ENCODE data around the gene PHACTR3.

PHACTR3 gene

DNA sequence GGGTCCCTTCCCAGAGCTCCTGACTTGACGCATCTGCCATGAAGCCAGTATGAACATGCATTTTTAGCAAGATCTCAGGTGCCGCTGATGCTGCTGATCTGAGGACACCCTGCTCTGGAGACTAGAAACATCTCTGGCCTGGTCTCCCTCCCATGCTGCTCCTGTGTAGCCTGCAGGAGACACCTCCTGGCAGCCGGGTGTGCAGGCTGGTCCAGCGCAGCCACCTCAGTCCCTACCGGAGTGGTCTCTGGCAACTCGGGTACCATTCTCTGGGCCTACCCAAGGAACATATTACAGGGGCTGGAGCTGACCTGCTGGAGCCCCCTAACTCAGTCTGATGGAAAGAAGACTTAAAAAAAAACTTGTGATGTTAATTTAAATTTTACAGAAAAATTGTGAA, 20.1 kb downstream of the PHACTR3 start:
- DNase-seq: no peak

DNA sequence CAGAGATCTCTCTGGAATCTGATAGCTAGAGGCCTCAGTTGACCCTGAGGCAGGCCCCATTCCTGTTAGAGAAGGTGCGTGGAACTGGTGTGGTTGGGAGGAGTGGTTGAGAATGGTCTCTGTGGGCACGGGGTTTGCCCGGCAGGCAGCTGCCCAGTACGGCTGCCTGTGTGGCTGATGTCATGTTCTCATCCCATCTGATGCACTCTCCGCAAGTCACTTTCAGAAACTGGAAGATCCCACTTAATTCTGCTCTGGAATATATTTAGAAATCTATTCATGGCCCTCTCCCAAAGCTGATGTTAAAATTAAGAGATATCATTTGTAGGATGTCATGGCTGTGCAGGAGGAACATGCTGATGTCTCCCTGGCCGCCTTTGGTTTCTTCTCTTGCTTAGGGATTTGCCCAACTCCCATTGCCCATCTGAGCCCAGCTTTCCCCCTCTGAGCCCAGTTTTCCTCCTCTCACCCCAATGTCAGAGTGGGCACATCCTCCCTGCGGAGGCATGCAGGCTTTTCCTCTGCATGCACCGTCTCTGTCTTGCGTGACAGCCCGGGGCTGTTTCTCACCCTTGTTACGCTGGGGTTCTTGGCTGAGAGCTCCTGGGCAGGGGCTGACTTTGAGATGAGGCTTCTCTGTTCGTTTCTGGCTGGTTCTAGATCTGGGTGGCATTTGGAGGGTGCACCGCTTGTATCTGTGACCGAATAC, 21.0 kb downstream of the PHACTR3 start:
- DNase-seq: no peak

DNA sequence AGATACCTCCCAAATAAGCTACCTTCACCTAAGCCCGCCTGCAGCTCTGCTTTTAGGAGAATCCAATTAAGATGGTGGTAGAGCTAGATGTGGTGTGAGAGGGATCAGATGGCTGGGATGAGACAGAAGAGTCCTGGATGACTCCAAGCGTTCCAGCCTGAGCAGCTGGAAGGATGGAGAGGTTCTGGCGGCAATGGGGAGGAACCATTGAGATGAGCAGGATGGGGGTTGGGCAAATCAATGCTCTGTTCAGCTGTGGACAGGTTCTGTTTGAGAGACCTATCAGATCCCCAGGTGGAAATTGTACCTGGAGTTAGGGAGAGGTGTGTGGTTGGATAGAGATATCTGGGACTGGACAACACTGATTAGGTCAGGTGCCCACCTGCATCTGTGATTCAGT, 23.0 kb downstream of the PHACTR3 start:
- no peak for DNase-seq

DNA sequence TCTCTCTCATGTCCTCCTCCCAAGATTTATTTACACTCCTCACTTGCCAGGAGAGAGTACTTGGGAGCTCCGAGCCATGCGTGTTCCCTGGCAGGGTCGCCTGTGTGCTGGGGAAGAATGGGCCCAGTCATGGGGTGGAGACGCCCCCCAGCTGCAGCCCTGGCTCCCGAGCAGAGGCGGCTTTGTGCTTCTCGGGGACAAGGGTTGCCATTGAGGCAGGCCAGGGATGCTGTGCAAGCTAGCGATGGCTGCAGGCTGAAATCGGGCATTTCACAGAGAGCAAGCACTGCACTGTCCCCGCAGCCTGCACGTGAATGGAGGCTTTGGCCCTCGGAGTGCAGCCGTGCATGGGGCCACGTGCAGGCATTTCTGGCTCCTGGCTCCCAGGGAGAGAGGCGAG, 23.8 kb downstream of the PHACTR3 start:
- DNase-seq: no peak

DNA sequence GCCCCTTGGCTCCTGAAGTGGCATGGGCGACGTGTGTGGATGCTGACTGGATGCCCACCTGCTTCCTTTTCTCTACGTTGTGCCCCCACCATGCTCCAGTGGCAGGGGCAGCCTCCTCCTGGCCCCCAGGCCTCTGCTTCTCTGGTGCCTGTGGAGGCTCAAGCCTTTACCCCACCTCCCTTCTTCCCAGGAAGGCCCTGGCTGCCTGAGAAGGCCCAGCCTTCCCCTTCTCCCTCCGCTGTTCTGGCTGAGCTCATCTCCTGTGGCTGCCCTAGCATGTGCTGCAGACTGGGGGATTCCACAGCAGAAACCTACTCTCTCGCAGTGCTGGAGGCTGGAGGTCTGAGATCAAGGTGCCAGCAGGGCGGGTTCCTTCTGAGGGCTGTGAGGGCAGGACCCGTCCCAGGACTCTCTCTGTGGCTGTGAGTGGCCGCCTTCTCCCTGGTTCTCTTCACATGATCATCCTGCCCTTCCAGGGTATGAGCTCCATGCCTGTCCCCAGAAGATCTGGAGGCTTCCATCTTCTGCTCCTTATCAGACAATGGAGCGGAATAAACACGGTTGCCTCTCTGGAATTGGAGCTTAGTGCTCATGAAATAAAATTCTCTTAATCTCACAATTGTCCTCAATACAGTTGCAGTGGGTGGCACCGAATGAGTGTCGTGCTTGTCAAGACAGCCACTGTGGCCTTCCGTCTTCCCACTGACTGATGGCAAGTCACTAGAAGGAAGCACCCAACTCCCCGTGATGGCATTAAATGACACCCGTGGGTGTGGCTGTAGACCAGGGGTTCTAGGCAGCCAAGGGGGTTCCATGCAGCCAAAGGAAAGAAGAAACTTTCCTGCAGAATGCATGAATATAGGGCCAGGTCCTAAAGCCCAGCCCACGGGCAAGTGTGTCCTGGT, 25.1 kb downstream of the PHACTR3 start:
- DNase-seq: no peak

DNA sequence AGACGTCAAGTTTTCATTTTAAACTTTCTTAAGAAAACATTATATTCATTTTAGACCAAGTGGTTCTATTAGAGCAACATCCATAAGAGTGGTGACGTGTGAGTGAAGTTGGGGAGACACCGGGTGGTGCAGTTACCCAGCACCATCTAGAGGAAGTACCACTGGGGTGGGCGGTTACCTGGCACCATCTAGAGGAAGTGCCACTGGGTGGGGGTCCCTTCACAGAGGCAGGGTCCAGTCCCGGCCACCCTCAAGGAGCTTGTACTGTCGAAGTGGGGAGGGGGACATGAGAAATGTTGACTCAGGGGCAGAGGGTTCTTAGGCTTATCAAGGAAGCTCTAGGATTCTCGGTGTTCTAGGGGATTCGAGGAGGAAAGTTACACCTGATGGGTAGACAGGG, 26.2 kb downstream of the PHACTR3 start:
- DNase-seq: no peak

DNA sequence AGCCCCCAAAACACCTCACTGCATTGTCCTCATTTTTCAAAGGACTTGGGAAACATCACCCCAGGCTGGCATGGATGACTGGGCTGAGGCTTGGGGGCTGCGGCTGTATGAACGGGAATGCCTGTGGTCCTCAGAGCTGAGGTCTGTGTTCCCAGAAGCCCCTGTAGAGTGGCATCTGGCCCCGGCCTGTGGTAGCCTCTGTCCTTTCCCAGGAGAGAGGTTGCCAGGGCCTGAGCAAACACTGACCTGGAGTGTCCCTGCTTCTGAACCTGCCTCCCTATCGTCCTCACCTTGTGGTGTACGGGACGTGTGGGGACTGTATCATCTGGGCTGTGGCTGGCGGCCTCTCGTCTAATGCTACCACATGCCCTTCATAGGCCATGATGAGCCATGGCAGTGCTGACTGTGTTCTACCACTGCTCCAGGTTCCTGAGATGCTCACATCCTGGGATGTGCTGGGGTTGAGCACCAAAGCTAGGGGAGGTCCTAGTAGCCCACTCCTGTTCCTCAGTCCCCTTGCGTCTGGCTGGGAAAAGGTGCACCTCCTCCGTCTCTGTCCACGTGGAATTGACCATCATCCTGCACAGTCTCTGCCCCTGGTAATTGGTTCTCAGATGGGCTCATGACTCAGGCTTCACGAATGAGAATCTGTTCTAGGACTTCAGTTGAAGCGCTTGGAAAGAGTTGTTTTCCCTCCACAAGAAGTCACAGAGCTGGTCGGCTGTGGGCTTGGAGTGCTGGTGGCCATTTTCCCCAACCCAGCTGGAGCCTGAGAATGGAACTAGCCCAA, 27.6 kb downstream of the PHACTR3 start:
- no peak for DNase-seq

DNA sequence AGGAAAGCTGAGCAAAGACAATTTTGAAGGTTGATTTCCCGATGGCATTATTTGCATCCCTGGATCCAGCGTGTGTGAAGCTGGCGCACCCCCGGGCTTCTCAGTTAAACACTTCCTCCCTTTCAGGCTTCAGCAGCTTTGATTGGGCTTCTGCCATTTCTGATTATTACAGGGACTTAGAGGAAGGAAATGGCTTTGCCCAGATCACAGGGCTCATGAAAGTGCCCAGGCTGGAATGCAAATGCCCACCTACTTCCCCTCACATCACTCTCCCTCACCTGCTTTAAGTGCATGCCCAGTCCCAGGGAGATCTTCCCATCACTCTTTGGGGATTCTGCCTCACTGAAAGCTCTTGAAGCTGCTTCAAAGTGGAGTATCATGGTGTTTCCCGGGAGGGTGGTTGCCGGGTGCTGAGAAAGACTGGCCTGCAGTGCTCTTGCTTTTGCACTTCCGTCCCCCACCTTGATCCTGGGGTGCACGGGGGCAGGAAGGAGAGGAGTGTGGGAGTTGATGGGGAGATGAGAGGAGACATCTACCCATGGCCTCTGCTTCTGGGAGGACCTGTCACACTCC, 28.3 kb downstream of the PHACTR3 start:
- DNase-seq: no peak

DNA sequence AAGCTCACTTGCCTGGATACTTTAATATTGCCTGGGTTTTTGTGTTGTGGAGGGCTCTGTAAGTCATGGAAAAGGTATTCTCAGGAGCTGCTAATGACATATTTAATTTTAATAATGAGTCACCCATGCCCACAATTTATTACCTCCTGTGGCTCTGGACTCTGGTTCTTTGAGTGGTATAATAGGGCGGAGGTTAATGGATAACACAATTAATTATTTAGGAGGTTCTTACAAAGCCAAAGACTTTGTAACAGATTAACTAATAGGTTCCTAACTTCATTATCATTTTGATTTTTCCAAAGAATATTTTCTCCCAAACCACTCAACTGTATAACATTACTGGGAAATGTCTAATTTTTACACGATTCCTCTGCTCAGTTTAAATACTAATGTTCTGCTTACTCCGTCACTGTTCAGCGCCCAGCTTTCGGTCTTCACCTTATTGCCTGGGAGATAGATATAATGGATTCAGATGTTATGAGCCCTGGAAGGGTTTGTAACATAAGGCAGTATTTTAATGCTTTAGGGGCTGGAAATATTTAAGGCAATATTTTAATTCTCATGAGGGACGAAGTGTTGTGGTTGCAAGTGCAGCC, 29.4 kb downstream of the PHACTR3 start:
- no peak for DNase-seq

DNA sequence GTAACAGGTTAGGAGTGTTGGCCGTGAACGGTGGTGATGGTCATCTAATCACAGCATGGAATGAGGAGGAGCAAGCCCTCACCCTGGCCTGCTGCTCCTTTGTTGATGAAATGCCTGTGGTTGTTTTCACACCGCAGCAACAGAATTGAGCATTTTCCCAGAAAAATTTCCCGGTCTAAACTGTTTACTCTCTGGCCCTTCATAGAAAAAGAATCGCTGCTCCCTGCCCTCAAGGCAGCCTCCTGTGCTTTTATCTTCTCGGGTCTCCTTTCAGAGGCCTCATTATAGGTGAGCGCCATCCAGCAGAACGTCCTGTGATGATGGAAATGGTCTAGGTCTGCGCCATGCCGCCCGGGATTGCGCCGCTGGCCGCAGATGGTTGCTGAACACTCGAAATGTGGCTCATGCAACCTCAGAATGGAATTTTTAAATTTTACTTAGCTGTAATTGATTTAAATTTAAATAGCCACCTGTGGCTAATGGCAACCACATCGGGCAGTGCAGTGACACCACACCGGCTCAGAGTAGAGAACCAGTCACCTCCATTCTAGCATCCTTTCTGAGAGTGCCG, 30.2 kb downstream of the PHACTR3 start:
- no peak for DNase-seq

DNA sequence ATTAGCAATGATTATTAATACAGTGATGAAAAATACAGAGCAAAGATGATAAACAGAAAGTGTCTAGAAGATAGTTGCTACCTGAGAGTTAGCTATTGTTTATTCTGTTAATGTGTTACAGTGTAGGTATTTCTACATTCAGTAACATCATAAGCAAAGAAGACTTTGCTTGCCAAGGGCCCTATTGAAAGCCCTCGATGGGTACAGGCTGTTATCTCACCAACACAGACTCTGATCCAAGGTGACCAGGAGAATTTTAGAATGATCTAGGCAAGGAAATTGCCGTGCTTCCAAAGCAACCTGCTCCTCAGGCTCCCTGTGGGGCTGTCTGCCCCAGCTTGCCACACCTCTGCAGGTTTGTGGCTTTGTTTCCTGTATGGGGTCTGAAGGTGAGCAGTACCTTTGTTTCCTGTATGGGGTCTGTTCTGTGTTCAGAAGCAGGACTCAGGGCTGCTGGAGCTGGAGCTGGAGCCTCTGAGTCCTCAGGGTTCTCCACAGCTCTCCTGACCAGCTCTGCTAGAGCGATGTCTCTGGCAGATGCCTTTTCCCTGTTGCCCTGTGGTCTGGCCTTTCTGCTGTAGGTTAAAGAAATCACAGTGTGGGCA, 32.5 kb downstream of the PHACTR3 start:
- DNase-seq: no peak

DNA sequence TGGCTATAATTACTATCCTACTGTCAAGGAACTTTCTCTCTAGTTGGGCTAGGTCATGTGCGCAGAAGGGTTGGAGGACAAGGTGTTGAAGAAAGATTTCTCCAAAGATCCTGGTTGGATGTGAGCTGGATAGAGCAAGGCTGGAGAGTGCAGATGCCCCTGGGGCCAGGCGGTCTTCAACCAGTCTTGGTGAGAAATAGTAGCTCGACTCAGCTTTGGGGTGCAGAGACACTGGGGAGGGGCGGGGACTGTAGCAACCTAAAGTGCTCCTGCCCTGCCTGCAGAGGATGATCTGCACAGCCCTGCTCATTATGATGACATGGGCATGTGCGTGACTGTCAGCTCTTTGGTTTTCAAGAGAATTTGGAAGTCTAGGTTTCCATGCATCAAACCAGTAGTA, 35.9 kb downstream of the PHACTR3 start:
- no peak for DNase-seq

DNA sequence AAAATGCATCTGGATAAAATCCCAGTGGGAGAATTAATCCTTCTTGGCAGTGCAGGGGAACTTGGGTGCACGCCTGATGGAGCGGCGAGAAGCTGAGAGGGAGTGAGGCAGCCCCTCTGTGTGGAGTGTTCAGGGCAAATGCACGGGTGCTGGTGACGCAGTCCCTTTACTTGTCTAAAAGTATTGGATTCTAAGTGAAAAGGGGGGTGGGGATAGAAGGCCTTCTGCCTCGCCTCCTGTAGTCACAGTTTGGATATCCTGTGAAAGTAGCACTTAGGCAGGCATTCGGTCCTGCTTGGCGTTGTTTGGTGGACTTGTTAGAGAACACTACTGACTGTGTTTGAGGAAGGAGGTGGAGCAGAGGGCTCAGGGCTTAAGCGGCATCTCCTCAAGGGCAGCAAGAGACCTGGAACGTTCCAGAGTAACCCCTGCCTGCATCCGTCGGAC, 39.3 kb downstream of the PHACTR3 start:
- DNase-seq: no peak

DNA sequence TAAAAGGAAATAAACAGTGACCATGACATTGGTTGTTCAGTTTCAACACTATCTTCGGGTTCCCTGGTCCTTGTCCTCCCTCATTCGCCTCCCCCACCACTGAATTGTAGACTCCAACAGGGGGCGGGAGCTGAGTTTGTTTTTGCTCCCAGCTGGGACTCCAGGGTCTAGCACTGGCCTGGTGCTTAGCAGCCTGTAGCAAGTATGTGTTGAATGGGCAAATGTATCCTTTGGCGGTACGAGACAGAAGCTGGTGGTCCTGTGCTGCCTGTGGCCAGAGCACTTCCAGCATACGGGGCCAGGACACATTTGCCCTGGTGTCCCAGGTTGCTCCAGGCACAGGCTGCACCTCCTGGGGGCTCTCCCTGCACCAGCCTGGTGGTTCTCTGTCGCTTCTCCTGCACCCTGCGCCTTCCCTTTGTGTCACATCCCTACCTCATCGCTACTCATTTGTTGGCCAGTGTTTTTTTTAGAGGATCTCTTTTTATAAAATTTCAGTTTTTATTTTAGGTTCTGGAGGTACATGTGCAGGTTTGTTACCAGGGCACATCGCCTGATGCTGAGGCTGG, 40.1 kb downstream of the PHACTR3 start:
- DNase-seq: no peak

DNA sequence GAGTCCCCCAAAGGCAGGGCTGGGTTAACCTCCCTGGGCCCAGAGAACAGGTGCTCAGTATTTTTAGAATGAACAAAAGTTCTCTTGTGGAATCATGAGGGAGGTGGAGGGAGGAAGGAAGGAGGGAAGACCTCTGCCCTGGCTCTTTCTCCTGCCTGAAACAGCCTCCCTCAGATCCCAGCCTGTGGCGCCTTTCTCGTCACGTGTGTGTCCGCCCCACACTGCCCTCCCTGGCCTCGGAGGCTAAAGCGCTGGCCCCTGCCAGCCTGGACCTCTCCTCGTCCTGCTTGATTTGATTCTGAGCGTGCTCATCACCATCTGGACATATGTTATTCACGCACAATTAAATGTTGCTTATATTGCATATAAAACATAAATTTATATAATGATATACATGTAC, 40.9 kb downstream of the PHACTR3 start:
- DNase-seq: no peak

DNA sequence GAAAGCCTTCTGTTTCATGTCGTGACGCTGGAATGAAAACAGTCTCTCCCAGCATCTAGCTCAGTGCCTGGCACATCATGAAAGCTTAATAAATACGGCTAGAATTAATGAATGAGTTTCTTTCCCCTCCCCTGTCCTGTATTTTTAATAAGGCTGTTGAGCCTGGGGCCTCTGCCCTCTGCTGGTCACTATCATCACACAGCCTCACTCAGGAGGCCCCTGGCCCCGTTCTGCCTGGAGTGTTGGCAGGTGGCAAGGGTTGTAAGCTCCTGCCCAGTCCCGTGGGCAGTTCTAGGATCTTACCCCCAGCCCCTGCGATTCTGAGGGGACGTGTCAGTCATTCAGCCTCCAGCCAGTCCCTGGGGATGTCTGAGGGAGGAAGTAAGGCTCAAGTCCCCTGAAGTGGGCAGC, 41.4 kb downstream of the PHACTR3 start:
- no peak for DNase-seq

DNA sequence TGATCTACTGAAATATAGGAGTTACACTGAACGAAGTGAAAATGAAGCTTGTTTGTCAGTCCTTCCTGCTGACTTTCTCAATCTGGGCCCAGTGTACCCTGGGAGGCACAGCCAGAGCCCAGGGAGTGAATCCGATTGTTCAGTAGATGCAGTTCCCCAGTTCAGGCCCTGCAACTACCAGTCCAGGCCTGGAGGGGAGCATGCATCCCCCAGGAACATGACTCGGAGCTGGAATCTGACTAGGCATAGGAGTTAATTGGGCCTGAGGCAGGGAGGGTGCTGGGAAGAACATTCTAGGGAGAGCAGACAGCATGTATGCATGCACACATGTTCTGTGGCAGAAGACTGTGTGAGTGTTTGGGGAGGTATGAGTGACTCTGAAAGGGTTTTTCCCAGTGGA, 42.1 kb downstream of the PHACTR3 start:
- no peak for DNase-seq

DNA sequence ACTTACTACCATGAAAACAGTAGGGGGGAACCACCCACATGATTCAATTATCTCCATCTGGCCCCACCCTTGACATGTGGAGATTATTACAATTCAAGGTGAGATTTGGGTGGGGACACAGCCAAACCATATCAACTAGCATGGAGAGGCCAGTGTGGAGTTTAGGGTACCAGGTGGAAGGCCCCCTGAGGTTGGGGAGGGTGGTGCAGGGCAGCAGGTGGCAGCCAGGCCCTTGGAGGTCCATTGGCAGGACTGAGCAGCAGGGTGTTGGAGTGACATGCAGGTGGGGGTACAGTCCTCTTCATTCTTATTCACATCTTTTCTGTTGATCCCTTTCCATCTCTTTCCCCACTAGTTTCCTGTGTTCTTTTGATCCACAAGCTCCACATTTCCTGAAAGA, 42.9 kb downstream of the PHACTR3 start:
- DNase-seq: no peak

DNA sequence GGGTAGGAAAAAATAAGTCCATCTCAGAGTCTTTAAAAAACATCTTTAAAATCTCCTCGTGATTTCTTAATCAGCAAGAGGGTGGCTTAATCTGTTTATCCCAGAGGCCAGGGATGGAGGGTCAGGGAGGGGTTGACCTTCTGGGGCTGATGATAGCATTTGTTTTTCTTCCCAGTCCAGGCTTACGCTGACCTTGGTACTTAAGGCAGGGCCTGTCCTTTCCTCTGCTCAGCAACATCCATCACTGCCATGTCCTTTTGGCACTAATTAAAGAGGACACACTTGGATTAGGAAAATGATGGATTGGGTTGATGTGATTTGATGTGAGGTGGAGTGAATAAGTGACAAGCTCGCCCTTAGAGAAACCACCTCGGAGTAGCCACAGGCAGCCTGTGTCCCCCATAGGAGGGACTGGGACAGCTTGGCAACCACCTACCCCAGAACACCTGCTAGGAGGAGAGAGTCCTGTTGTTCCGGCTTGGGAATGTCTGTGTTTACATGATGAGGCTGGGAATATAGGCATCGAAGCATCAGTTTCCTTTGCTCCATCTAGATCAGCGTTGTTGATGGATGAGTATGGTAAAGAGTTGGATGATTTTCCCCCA, 44.2 kb downstream of the PHACTR3 start:
- no peak for DNase-seq

DNA sequence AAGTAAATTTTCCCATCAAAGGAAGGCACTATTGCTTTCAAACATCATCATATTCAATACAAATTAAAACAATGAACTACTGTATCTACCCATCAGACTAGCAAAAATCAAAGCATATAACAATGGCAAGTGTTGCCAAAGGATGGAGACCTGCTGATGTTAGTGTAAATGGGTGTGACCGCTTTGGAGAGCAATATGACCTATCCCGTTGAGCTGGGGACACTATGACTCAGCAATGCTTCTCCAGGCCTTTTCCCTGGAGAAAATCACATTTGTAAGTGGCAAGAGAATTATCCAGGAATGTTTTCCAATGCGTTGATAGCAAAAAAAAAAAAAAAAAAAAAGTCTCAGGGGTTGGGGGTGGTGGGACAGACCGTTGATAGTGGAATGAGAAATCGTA, 46.1 kb downstream of the PHACTR3 start:
- DNase-seq: no peak

DNA sequence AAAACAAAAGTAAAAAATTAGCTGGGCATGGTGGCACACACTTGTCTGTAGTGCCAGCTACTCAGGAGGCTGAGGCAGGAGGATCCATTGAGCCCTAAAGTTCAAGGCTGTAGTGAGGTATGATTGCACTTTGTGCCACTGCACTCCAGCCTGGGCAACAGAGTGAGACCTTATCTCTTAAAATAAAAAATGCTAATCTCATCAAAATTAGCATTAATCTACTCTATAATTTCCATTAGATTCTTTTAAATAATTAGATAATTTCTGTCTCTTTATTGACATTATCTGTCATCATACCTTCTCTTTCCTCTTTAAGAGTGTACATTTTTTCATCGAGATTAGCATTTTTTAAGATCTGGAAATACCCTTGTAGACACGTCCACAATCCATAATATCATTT, 48.0 kb downstream of the PHACTR3 start:
- no peak for DNase-seq

Measured in NCI-H1436 (cell line).